Cardiac septum (tissue), 1 donor: Measurements from ENCODE around the gene SYNGR1. TPM values are rescaled to one million over a fixed set of nuclear protein-coding genes. Genes with fewer than 3 reads are reported as not detected.

ENCODE experiments used
- total RNA-seq: library from RNA; stranded (reverse); fragmentation: NEBNext Ultra II Directional; extraction: Animal tissue kit (Norgen Biotek cat#: 25700); gene quantifications from one replicate; pipeline ENCODE4 v1.2.1, GENCODE V29; 2021
- donor health status: DM: no; HTN: no; CAD: no.

SYNGR1 gene
- total RNA-seq, 1 donor from 2014 or later = 41.1 TPM

Other genes starting within 250 kb of the SYNGR1 start
- 89.6 TPM for gene CBX7, start 197.3 kb upstream of the SYNGR1 start, total RNA-seq
- 21.2 TPM for gene PDGFB, start 105.0 kb upstream of the SYNGR1 start, total RNA-seq
- 317 TPM for gene RPL3, start 30.4 kb upstream of the SYNGR1 start, total RNA-seq
- 20.6 TPM for gene TAB1, start 49.8 kb downstream of the SYNGR1 start, total RNA-seq
- 24.1 TPM for gene MGAT3, start 107.0 kb downstream of the SYNGR1 start, total RNA-seq
- gene MIEF1, start 152.3 kb downstream of the SYNGR1 start, total RNA-seq = 19.4 TPM
- gene ATF4, start 170.6 kb downstream of the SYNGR1 start, total RNA-seq = 177 TPM
- gene RPS19BP1, start 182.8 kb downstream of the SYNGR1 start, total RNA-seq = 43.7 TPM
- 0.03 TPM for gene CACNA1I, start 220.8 kb downstream of the SYNGR1 start, total RNA-seq